Measurements from ENCODE around the gene SPATA6.

GRCh38 chr1:48415050-48415449 lies 57.0 kb downstream of the SPATA6 start:
- TF ChIP-seq CTCF (IDR thresholded peaks at IDR 0.05 in 4 of 5, conservative IDR thresholded peaks at IDR 0.05 in 1 of 5) (no peak), POLR2A (IDR thresholded peaks at IDR 0.05) (no peak)
